ENCODE measurements around the gene EBP. TPM values are rescaled to one million over a fixed set of nuclear protein-coding genes. Genes with fewer than 3 reads are reported as not detected.
A peak's percentile ranks its signal among the peaks of the same experiment; 100 is the strongest.

Gene EBP
- total RNA-seq, 2 donors from 2014 or later, result 68.8 to 85.2 TPM

GRCh38 chrX:48490661-48491060 lies 30.9 kb upstream of the EBP start:
- DNase-seq, result no peak
- intact Hi-C loops (cut with DNase I), result loop anchor here in 1 of 2 donors (10.0 kb wide), 1 partner anchor 406 kb away; no protein-coding TSS in a partner anchor

GRCh38 chrX:48491809-48492208 lies 29.8 kb upstream of the EBP start:
- intact Hi-C loops (cut with DNase I), result loop anchor here in 1 of 2 donors (10.0 kb wide), 1 partner anchor 407 kb away; no protein-coding TSS in a partner anchor
- DNase-seq (no peak), ATAC-seq (no peak)

More at GRCh38 chrX:48490661-48491060, 30.9 kb upstream of the EBP start:
- no peak for ATAC-seq

- peak in 1 of 2 donors; percentile 57 for ATAC-seq
- DNase-seq, result no peak
- intact Hi-C loops (cut with DNase I), result loop anchor here in 1 of 2 donors (10.0 kb wide), 1 partner anchor 408 kb away; no protein-coding TSS in a partner anchor
These were observed 29.2 kb upstream of the EBP start for GRCh38 chrX:48492293-48492910.

GRCh38 chrX:48493890-48494364 lies 27.7 kb upstream of the EBP start:
- DNase-seq (no peak), ATAC-seq (peak; percentile 43 to 57)
- intact Hi-C loops (cut with DNase I), result loop anchor here in 1 of 2 donors (10.0 kb wide), 1 partner anchor 409 kb away; no protein-coding TSS in a partner anchor

GRCh38 chrX:48496660-48497059 lies 24.9 kb upstream of the EBP start:
- ATAC-seq (no peak), DNase-seq (no peak)
- intact Hi-C loops (cut with DNase I), result loop anchor here in 1 of 2 donors (10.0 kb wide), 1 partner anchor 412 kb away; no protein-coding TSS in a partner anchor

- ATAC-seq, result no peak
- intact Hi-C loops (cut with DNase I), result loop anchor here in 1 of 2 donors (10.0 kb wide), 1 partner anchor 413 kb away; no protein-coding TSS in a partner anchor
- DNase-seq, result no peak
These were observed 23.7 kb upstream of the EBP start for GRCh38 chrX:48497871-48498270.

GRCh38 chrX:48498374-48498809 lies 23.2 kb upstream of the EBP start:
- DNase-seq (no peak), ATAC-seq (peak in 1 of 2 donors; percentile 66)
- intact Hi-C loops (cut with DNase I), result loop anchor here in 1 of 2 donors (10.0 kb wide), 1 partner anchor 414 kb away; no protein-coding TSS in a partner anchor

- DNase-seq (no peak), ATAC-seq (no peak)
- intact Hi-C loops (cut with DNase I), result no loop called here
These were observed 17.3 kb upstream of the EBP start for GRCh38 chrX:48504261-48504660.

- intact Hi-C loops (cut with DNase I), result no loop called here
- no peak for ATAC-seq
- DNase-seq, result no peak
These were observed 16.1 kb upstream of the EBP start for GRCh38 chrX:48505481-48505880.

- intact Hi-C loops (cut with DNase I), result no loop called here
- DNase-seq (no peak), ATAC-seq (no peak)
These were observed 14.4 kb upstream of the EBP start for GRCh38 chrX:48507246-48507645.

- DNase-seq (peak; percentile 88), ATAC-seq (peak; percentile 97 to 98)
- intact Hi-C loops (cut with DNase I), result no loop called here
These were observed 13.0 kb upstream of the EBP start, which contains the start of gene PORCN for GRCh38 chrX:48508400-48509244. TSS of gene PORCN (plus strand) at chrX:48508992. CDS start at chrX:48509821, 829 bp downstream.

- no peak for DNase-seq
- peak; percentile 16 to 23 for ATAC-seq
- intact Hi-C loops (cut with DNase I), result no loop called here
These were observed 12.4 kb upstream of the EBP start for GRCh38 chrX:48509245-48509590.

- no peak for ATAC-seq
- DNase-seq, result no peak
- intact Hi-C loops (cut with DNase I), result no loop called here
These were observed 12.0 kb upstream of the EBP start for GRCh38 chrX:48509619-48510018.

- DNase-seq (no peak), ATAC-seq (no peak)
- intact Hi-C loops (cut with DNase I), result no loop called here
These were observed 10.0 kb upstream of the EBP start for GRCh38 chrX:48511560-48511959.

GRCh38 chrX:48512371-48512935 lies 9.2 kb upstream of the EBP start:
- DNase-seq (no peak), ATAC-seq (no peak)
- intact Hi-C loops (cut with DNase I), result no loop called here

- DNase-seq (no peak), ATAC-seq (no peak)
- intact Hi-C loops (cut with DNase I), result no loop called here
These were observed 7.9 kb upstream of the EBP start for GRCh38 chrX:48513670-48514069.

GRCh38 chrX:48514126-48514806 lies 7.3 kb upstream of the EBP start:
- intact Hi-C loops (cut with DNase I), result no loop called here
- ATAC-seq, result no peak

GRCh38 chrX:48514868-48515460 lies 6.6 kb upstream of the EBP start:
- ATAC-seq (no peak), DNase-seq (no peak)
- intact Hi-C loops (cut with DNase I), result no loop called here

More at GRCh38 chrX:48514126-48514806, 7.3 kb upstream of the EBP start:
- DNase-seq, result no peak
